Type B pancreatic cell (in vitro differentiated cells): ENCODE measurements around the gene CCBE1. TPM values are rescaled to one million over a fixed set of nuclear protein-coding genes. Genes with fewer than 3 reads are reported as not detected.

Source experiments
- DNase-seq: peaks from one replicate; pipeline ENCODE4 v3.0.0; 2021; ENCODE audit warnings: mixed read lengths; ENCODE audit not compliant: unreplicated experiment; ENCODE audit errors: extremely low spot score
- H3K27ac Mint-ChIP-seq: 2 replicates; pipeline ENCODE4 v1.8.0; 2021; ENCODE audit warnings: mild to moderate bottlenecking, mixed read lengths
- H3K27me3 Mint-ChIP-seq: 2 replicates; pipeline ENCODE4 v1.8.0; 2021; ENCODE audit warnings: mixed read lengths
- H3K36me3 Mint-ChIP-seq: 2 replicates; pipeline ENCODE4 v1.8.0; 2021; ENCODE audit warnings: mixed read lengths
- H3K4me1 Mint-ChIP-seq: one replicate; pipeline ENCODE4 v1.8.0; 2021; ENCODE audit warnings: mixed read lengths; ENCODE audit not compliant: unreplicated experiment
- H3K4me3 Mint-ChIP-seq: 2 replicates; pipeline ENCODE4 v1.8.0; 2021; ENCODE audit warnings: mild to moderate bottlenecking, mixed read lengths
- H3K9me3 Mint-ChIP-seq: 2 replicates; pipeline ENCODE4 v1.8.0; 2021; ENCODE audit warnings: mixed read lengths
- total RNA-seq: library from RNA; stranded (reverse); gene quantifications from 2 replicates; pipeline ENCODE4 v1.2.1, GENCODE V29; 2021; ENCODE audit warnings: low replicate concordance
- TF ChIP-seq, protein P1 (sequence below): fragments of 200-600 bp; sonication (generic); conservative IDR thresholded peaks from 2 replicates; pipeline ENCODE4 v1.5.0; 2021; ENCODE audit warnings: antibody characterized with exemption, mild to moderate bottlenecking

CCBE1 gene
- total RNA-seq, 1 donor from 2014 or later, result 51.3 TPM

- H3K27ac Mint-ChIP-seq, result peak overlapping the region; percentile 9
- no peaks in the 10 kb centered on the region for H3K36me3 Mint-ChIP-seq
- H3K9me3 Mint-ChIP-seq, result no peaks in the 10 kb centered on the region
- H3K4me1 Mint-ChIP-seq, result no peaks in the 10 kb centered on the region
- H3K27me3 Mint-ChIP-seq, result peaks cover 6% of the 10 kb centered on the region
- TF ChIP-seq, protein P1, sequence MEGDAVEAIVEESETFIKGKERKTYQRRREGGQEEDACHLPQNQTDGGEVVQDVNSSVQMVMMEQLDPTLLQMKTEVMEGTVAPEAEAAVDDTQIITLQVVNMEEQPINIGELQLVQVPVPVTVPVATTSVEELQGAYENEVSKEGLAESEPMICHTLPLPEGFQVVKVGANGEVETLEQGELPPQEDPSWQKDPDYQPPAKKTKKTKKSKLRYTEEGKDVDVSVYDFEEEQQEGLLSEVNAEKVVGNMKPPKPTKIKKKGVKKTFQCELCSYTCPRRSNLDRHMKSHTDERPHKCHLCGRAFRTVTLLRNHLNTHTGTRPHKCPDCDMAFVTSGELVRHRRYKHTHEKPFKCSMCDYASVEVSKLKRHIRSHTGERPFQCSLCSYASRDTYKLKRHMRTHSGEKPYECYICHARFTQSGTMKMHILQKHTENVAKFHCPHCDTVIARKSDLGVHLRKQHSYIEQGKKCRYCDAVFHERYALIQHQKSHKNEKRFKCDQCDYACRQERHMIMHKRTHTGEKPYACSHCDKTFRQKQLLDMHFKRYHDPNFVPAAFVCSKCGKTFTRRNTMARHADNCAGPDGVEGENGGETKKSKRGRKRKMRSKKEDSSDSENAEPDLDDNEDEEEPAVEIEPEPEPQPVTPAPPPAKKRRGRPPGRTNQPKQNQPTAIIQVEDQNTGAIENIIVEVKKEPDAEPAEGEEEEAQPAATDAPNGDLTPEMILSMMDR, result no peak
- no peak for DNase-seq
- no peak overlapping the region for H3K4me3 Mint-ChIP-seq
Measured at GRCh38 chr18:59729781-59730180, 32.6 kb upstream of the CCBE1 start.

DNA sequence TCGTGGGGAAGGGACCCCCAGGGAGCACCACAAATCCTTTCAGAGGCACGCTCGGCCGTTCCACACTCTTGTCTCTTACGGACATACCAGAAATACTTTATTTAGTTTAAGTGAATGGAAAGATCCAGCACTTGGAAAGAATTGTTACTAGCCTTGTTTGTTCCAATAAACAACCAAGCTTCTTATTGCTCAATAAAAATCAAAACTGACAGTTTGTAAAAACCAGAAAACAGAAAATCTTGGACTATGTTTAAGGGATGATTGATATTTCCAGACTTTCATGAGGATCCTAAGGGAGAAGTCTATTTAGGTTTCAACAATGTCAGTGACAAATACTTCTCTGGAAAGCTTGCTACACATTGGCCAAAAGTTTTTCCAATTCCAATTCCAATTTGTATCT lies 31.6 kb upstream of the CCBE1 start:
- Mint-ChIP-seq H3K4me1 (no peaks in the 10 kb centered on the region), H3K9me3 (no peaks in the 10 kb centered on the region), H3K27ac (no peak overlapping the region), H3K4me3 (no peak overlapping the region), H3K36me3 (no peaks in the 10 kb centered on the region), H3K27me3 (peaks cover 6% of the 10 kb centered on the region)
- DNase-seq, result no peak
- TF ChIP-seq, protein P1, result no peak

DNA sequence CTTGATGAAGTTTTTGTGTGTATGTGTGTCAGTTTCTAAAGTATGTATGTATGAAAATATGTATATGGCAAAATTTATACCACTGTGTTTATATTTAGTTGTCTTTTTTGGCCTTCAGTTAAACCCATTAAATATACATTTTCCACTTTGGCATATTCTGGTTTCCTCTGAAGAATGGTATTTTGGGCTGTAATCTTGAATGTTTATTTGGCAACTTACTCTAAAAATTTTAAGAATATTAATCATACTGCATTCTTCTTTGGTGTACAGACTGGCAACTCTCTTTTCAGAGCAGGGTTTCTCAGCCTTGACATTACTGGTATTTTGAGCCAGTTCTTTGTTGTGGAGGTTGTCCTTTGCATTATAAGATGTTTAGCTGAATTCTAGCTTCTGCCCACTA lies 27.9 kb upstream of the CCBE1 start:
- Mint-ChIP-seq H3K4me3 (no peak overlapping the region), H3K4me1 (peaks cover 4% of the 10 kb centered on the region), H3K9me3 (no peaks in the 10 kb centered on the region), H3K36me3 (no peaks in the 10 kb centered on the region), H3K27ac (no peak overlapping the region), H3K27me3 (peaks cover 3% of the 10 kb centered on the region)
- TF ChIP-seq, protein P1, result no peak
- no peak for DNase-seq

DNA sequence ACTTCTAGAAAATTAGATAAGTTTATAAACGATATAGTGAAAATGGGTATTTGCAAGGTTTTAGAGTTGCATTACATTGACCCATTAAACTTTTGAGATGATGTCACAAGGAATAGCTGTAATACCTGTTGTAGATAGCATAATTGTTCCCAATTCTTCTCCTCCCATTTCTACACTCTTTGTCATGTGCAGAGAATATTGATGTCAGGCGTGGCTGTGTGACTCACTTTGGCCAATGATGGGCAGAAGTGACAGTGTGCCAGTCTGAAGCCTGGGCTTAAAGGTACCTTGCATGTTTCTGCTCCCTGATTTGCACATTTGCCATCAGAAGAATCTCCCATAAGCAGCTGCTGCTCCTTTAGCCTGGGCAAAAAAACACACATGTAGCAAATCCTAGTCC lies 26.9 kb upstream of the CCBE1 start:
- Mint-ChIP-seq H3K9me3 (no peaks in the 10 kb centered on the region), H3K36me3 (no peaks in the 10 kb centered on the region), H3K27ac (no peak overlapping the region), H3K4me1 (peaks cover 7% of the 10 kb centered on the region), H3K27me3 (peaks cover 7% of the 10 kb centered on the region), H3K4me3 (no peak overlapping the region)
- DNase-seq, result no peak
- TF ChIP-seq, protein P1, result no peak

- TF ChIP-seq, protein P1, result no peak
- Mint-ChIP-seq H3K4me3 (no peak overlapping the region), H3K9me3 (no peaks in the 10 kb centered on the region), H3K4me1 (peaks cover 18% of the 10 kb centered on the region), H3K27me3 (peaks cover 14% of the 10 kb centered on the region), H3K27ac (no peak overlapping the region), H3K36me3 (no peaks in the 10 kb centered on the region)
- no peak for DNase-seq
Measured at GRCh38 chr18:59721931-59722330, 24.7 kb upstream of the CCBE1 start.

DNA sequence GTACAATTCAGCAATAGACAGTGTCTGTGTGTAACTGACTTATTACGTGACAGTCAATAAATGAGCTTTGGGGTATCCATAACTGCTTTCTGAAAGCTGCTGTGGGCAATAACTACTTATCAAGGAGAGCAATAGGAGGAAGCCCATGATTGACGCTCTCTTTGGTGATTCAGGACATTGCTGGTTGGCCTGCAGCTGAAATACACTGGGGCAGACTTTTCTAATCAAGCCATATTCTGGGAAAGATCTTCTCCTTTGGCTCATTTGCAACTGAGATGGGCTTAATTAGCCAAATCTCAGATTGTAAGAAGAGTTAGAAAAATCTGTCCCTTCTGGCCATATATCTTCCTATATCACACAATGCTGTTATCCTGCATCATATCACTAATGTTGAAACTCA lies 24.0 kb upstream of the CCBE1 start:
- Mint-ChIP-seq H3K9me3 (no peaks in the 10 kb centered on the region), H3K27ac (no peak overlapping the region), H3K36me3 (no peaks in the 10 kb centered on the region), H3K27me3 (peaks cover 14% of the 10 kb centered on the region), H3K4me1 (peaks cover 18% of the 10 kb centered on the region), H3K4me3 (no peak overlapping the region)
- no peak for DNase-seq
- TF ChIP-seq, protein P1, result no peak
